Fibroblast of the aortic adventitia (primary cell): ENCODE results near the gene AMMECR1. TPM values are rescaled to one million over a fixed set of nuclear protein-coding genes. Genes with fewer than 3 reads are reported as not detected.

Experiments
- DNase-seq: peaks from one replicate; pipeline ENCODE4 v3.0.0-alpha.2; 2010; ENCODE audit warnings: low read depth
- H3K4me3 ChIP-seq: 2 replicates; pipeline ENCODE4 v1.5.1; 2011; ENCODE audit warnings: low read depth, mild to moderate bottlenecking, control low read depth, low read length, moderate library complexity
- total RNA-seq: library from RNA; depleted of rRNA; stranded (reverse); fragments of >200 nt; gene quantifications from 2 replicates; pipeline ENCODE4 v1.2.3, GENCODE V29; 2012; ENCODE audit warnings: low replicate concordance
- TF ChIP-seq, protein P1 (sequence below): IDR thresholded peaks from 2 replicates; pipeline ENCODE4 v1.5.1; 2011; ENCODE audit warnings: mild to moderate bottlenecking, low read length, control low read depth, inconsistent platforms; ENCODE audit not compliant: insufficient read depth

Gene AMMECR1
- total RNA-seq, 1 donor: 24.8 TPM

DNA sequence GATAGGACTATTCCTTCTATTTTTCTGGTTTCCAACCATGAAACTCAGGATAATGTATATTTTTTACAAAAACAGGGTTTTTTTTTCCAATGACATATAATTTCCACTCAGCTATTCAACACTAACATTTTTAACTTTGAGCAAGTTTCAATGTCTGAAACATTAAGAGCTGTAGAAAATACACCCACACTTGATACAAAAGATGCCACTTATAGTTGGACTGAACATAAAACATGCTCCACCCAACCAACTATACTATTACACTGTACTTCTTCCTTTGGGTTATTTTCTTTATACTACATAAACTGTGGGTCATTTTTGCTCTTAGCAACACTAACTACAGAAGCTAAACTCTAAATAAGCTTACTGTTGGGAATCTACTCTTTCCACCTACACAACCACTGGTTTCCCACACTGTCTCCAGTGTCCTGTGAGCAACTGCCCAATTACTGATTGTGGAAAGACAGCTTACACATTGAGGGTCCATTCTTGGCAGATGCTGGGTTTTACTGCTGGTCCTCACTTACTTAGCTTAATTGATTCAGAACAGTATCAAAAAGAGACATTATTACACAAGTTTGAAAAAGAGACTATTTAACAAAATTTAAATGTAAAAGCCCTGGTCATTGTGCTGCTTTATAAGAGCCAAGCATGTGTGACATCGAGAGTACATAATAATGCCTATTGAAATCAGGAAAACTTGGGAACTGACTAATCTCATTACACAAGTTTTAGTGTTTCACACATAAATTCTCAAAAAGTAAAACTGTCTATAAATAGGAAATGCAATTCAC is 6.3 kb downstream of the AMMECR1 start:
- H3K4me3 ChIP-seq: no peak overlapping the region
- TF ChIP-seq, protein P1, sequence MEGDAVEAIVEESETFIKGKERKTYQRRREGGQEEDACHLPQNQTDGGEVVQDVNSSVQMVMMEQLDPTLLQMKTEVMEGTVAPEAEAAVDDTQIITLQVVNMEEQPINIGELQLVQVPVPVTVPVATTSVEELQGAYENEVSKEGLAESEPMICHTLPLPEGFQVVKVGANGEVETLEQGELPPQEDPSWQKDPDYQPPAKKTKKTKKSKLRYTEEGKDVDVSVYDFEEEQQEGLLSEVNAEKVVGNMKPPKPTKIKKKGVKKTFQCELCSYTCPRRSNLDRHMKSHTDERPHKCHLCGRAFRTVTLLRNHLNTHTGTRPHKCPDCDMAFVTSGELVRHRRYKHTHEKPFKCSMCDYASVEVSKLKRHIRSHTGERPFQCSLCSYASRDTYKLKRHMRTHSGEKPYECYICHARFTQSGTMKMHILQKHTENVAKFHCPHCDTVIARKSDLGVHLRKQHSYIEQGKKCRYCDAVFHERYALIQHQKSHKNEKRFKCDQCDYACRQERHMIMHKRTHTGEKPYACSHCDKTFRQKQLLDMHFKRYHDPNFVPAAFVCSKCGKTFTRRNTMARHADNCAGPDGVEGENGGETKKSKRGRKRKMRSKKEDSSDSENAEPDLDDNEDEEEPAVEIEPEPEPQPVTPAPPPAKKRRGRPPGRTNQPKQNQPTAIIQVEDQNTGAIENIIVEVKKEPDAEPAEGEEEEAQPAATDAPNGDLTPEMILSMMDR: no peak
- DNase-seq: no peak

DNA sequence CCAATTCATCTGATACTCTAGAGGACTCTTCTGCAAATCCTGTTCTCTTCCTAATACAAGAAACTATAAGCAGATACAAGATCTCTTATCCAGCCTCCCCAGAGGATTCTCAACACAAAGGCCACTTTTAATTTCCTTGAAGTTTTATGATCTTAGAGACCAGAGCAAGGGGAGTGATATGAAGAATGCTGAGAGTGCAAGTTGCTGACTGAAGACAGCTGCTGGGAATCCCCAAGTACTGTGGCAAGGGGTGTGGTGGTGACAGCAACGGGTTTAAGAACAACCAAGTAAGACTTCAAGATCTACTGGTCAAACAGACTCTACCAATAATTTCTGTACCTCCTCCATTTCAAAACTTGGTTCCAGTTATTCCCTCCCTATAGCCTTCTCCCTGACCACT is 7.0 kb downstream of the AMMECR1 start:
- TF ChIP-seq, protein P1: no peak
- DNase-seq: no peak
- H3K4me3 ChIP-seq: no peak overlapping the region

DNA sequence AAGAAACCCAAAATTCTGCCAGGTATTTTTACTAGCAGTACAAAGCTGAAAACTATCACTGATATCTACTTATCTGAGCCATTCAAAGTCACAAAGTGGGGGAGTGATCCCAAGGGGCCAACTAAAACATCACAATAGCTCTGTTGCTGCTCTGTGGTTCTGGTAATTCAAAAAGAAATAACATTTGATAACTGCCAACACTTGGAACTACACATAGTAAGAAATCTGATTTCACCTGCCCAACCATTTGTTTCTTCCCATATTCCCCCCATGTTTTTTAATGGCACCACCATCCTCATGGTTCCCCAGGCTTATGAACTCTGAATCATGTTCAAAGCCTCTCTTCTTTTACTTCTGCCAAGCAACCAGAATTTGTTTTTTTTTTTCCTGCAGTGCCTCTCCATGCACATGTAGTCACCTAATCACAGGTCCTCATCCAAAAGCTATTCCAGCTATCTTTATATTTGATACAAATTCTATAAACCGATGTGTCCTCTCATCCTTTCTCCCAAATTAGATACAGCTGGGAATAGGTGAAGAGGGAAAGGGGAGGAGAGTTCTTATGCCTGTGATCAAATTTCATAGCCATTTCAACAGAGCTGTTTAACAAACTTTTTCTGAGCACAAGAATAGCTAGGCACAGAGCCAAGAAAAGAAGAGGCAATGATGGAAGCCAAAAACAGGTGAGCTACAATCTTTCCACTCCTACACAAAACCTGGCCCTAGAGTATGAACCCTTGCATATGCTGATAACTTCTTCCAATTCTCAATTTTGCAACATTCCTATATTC is 7.7 kb downstream of the AMMECR1 start:
- TF ChIP-seq, protein P1: no peak
- H3K4me3 ChIP-seq: no peak overlapping the region
- no peak for DNase-seq

DNA sequence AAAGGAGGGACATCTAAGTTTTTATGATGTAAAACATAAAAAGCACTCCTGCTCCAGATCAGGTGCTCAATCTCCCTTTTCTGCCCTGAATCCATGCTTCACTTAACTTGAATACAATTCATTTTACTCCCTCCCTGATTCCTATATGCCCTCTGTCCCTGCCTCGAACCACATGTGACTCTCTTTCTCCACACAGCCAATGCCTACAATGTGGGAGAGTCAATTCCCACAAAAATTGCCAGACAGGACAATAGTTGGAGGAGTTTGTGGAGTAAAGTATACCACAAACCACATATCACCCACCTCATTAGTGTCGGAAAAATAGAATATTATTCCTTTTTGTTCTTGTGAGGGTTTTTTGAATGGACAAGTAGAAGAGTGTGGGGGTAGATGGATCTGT is 9.7 kb downstream of the AMMECR1 start:
- H3K4me3 ChIP-seq: no peak overlapping the region
- no peak for DNase-seq
- TF ChIP-seq, protein P1: no peak

DNA sequence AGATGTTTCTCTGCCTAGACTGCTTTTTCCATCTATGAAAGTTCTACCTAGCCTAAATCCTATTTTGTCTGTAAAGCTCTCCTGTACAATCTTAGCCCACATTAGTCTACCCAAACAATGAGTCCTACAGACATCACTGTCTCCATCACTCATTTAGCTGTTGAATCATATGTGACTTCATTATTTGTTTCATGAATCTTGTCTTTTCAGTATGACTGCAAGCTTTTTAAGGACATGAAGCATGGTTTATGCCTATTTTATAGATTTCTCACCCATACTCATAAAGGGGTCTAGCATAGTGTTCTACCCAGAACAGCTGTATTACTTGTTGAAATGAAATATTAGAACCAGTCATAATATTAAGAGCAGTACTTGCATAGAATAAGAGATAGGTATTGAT is 13.0 kb downstream of the AMMECR1 start:
- DNase-seq: no peak
- TF ChIP-seq, protein P1: no peak
- no peak overlapping the region for H3K4me3 ChIP-seq

DNA sequence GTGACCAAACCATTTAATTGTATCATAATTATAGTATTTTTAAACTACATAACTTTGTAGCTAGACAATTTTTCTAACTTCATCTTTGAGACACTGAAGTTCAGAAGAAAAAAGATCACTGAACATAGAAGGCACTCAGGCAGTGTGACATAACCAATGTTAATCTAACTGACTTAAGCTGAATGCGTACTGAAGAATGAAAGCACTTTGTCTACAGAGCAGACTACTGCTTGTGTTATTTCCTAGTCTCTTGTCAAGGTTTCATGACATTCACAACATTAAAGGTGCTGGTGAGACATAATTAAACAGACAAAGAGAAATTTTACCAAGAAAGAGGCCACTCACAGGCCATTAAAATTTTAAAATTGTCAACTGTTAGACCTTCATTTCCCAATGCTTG is 13.5 kb downstream of the AMMECR1 start:
- TF ChIP-seq, protein P1: no peak
- no peak for DNase-seq
- H3K4me3 ChIP-seq: no peak overlapping the region
